ENCODE measurements around the gene LRP1B.

The LRP1B gene

GRCh38 chr2:140257692-140258300 lies 1873.0 kb downstream of the LRP1B start:
- DNase-seq = no peak

GRCh38 chr2:140256080-140256479 lies 1874.7 kb downstream of the LRP1B start:
- DNase-seq = no peak

- DNase-seq = no peak
These were observed 1881.0 kb downstream of the LRP1B start for GRCh38 chr2:140249821-140250220.

- no peak for DNase-seq
These were observed 1882.2 kb downstream of the LRP1B start for GRCh38 chr2:140248623-140249022.

- DNase-seq = no peak
These were observed 1883.2 kb downstream of the LRP1B start for GRCh38 chr2:140247451-140248195.

GRCh38 chr2:140246957-140247356 lies 1883.9 kb downstream of the LRP1B start:
- DNase-seq = no peak

- DNase-seq = no peak
These were observed 1884.8 kb downstream of the LRP1B start for GRCh38 chr2:140246058-140246457.

- no peak for DNase-seq
These were observed 1887.9 kb downstream of the LRP1B start for GRCh38 chr2:140242889-140243288.

- DNase-seq = no peak
These were observed 1896.7 kb downstream of the LRP1B start for GRCh38 chr2:140234116-140234515.

GRCh38 chr2:140210963-140211362 lies 1919.9 kb downstream of the LRP1B start:
- DNase-seq = no peak

GRCh38 chr2:140205093-140205492 lies 1925.7 kb downstream of the LRP1B start:
- DNase-seq = no peak

GRCh38 chr2:140203347-140203746 lies 1927.5 kb downstream of the LRP1B start:
- no peak for DNase-seq

GRCh38 chr2:140201572-140201971 lies 1929.2 kb downstream of the LRP1B start:
- DNase-seq = no peak

- DNase-seq = no peak
These were observed 1930.1 kb downstream of the LRP1B start for GRCh38 chr2:140200764-140201163.

- no peak for DNase-seq
These were observed 1930.5 kb downstream of the LRP1B start for GRCh38 chr2:140200307-140200706.

GRCh38 chr2:140199312-140199711 lies 1931.5 kb downstream of the LRP1B start:
- no peak for DNase-seq

- no peak for DNase-seq
These were observed 1943.7 kb downstream of the LRP1B start for GRCh38 chr2:140187086-140187485.

GRCh38 chr2:140186313-140186712 lies 1944.5 kb downstream of the LRP1B start:
- DNase-seq = no peak

- DNase-seq = no peak
These were observed 1945.7 kb downstream of the LRP1B start for GRCh38 chr2:140185076-140185475.

GRCh38 chr2:140183056-140183765 lies 1947.6 kb downstream of the LRP1B start:
- DNase-seq = no peak

All from CD4-positive, alpha-beta T cell treated with Interleukin-17A for 4 hours (primary cell).